ENCODE data around the gene PRKD1.

DNA sequence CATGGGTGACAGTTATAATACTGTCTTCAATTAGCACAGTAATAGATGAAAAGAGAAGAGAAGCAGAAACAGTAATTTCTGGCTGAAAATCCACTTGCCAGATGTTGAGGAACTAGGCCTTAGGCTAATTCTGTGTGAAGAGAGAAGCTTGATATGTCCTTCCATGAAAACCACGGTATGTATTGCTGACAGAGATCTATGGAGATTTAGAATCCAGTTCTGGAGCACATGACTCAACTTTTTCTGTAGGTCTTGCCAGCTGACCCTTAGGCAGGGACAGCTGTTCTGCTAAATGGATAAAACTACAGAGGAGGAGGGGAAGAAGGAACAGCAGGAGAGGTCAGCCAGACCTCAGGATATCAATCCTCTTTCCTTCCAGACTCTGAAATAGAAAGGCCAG, 211.5 kb downstream of the PRKD1 start:
- no peak for TF ChIP-seq POLR2A (IDR thresholded peaks at IDR 0.05)
- TF ChIP-seq, protein P1, sequence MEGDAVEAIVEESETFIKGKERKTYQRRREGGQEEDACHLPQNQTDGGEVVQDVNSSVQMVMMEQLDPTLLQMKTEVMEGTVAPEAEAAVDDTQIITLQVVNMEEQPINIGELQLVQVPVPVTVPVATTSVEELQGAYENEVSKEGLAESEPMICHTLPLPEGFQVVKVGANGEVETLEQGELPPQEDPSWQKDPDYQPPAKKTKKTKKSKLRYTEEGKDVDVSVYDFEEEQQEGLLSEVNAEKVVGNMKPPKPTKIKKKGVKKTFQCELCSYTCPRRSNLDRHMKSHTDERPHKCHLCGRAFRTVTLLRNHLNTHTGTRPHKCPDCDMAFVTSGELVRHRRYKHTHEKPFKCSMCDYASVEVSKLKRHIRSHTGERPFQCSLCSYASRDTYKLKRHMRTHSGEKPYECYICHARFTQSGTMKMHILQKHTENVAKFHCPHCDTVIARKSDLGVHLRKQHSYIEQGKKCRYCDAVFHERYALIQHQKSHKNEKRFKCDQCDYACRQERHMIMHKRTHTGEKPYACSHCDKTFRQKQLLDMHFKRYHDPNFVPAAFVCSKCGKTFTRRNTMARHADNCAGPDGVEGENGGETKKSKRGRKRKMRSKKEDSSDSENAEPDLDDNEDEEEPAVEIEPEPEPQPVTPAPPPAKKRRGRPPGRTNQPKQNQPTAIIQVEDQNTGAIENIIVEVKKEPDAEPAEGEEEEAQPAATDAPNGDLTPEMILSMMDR (IDR thresholded peaks at IDR 0.05): no peak
- no peak for TF ChIP-seq EP300 (IDR thresholded peaks at IDR 0.05)

Measured in tibial nerve (tissue), 4 donors.